Measurements from ENCODE around the gene TRIP4.
"Not testable (repeated sequence)": the region's sequence is repeated elsewhere in the genome, so short reads cannot be mapped to it uniquely, and the experiment has no call there.

Gene TRIP4

DNA sequence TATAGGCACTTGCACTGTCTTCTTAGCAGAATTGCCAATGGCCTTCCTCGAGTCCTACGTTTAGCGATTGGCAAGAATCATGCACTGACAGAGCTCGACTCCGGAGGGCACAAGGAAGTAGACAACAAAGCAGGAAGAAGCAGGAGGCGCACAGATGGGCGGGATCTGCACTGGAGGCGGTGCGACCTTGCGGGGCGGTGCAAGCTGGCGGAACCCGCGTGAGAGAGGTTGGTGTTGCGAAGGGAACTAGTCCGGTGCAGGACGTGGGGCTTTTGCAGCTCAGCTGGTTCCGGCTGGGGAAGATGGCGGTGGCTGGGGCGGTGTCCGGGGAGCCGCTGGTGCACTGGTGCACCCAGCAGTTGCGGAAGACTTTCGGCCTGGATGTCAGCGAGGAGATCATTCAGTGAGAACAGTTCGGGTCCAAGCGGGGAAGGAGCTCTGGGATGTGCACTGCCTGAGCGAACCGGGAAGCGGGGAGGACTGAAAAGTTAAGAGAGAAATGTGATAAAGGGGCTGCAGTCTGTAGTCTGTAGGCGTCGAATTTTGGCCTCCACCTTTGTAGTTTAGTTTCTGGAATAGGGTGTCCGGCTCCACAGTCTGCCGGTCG lies at the start of gene TRIP4:
Gene TRIP4, plus strand, starts transcription at position 275 of the 607 bp plus-strand sequence. Its CDS starts 28 bp downstream, at position 303.
- DNase-seq = peak; percentile 97 to 98

DNA sequence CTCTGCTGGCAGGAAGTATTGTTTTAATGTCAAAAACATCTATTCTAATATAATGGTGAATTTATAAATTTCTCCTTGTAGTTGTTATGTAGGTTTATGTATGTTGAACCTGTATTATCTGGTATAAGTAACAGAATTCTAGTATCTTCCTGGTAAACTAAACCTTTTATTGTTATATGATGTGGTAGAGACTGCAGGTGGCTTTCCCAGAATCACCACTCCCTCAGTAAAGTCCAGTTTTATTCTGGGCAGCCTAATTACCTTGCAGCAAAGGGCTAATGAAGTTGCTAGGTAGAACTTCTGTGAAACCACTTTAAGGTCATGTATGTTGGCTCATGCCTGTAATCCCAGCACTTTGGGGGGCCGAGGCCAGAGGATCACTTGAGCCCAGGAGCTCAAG lies 47.3 kb upstream of the TRIP4 start:
- no peak for DNase-seq

DNA sequence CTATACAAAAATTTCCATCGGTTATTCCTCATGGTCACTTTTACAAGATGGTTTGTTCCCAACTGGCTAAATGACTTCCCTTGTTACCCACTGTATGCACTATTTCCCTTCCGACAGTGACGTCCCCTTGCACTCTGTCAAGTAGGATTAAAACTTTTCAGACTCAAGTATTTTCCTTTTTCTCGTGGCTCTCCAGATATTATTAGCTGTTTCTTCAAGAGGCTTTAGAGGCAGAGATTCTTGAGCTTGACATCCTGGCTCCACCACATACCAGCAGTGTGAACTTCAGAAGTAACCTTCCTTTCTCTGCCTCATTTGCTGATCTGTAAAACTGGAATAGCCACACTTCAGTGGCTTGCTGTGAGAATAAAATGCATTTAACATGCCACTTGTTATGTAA lies 45.7 kb upstream of the TRIP4 start:
- no peak for DNase-seq

GRCh38 chr15:64343222-64343621 lies 44.4 kb upstream of the TRIP4 start:
- DNase-seq = no peak

GRCh38 chr15:64343841-64344240 lies 43.8 kb upstream of the TRIP4 start:
- no peak for DNase-seq

- no peak for DNase-seq
Measured at GRCh38 chr15:64344651-64345294, 42.9 kb upstream of the TRIP4 start.

DNA sequence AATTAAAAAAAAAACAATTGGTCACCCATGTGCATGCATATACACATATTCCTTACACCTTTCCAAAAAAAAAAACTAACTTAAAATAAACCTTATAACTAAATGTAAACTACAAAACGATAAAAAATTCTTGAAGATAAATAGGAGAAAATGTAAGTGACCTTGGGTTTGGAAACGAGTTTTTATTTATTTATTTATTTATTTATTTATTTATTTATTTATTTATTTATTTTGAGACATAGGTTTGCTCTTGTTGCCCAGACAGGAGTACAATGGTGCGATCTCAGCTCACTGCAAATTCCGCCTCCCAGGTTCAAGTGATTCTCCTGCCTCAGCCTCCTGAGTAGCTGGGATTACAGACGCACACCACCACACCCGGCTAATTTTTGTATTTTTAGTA lies 41.4 kb upstream of the TRIP4 start:
- DNase-seq = not testable (repeated sequence)

GRCh38 chr15:64348455-64348854 lies 39.2 kb upstream of the TRIP4 start:
- DNase-seq = no peak

DNA sequence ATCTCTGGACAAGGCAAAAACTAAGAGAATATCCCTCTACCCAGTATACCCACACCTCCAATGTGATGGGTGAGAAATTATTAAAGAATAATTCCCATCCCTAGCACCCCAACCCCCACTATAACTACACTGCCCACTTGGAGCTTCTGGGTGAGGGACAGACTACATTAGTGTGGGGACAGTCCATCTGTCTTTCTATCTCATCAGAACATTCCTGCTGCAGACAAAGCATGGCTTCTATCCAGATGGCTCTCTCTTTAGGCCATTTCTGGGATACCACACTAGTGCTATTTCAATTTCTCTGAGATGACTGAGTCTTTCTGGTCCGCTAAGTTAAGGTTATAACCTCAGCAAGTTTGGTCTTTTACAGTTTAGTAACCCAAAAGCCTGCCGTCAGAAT lies 38.3 kb upstream of the TRIP4 start:
- DNase-seq = no peak

DNA sequence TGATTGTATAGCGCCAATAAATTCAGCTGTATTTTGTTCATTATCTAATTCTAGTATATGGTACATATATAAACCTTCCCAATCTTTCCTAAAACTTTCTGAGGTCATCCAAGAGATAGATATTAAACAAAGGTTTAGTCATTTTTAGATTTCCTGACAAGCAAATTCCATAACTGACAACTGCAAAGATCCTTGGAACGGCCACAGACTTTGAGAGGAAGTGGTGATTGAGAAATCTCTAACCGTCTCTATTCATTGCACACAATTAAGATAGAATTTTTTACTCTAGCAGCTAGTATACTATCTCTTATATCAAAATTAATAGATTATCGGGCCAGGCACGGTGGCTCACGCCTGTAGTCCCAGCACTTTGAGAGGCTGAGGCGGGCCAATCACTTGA lies 36.4 kb upstream of the TRIP4 start:
- DNase-seq = no peak

DNA sequence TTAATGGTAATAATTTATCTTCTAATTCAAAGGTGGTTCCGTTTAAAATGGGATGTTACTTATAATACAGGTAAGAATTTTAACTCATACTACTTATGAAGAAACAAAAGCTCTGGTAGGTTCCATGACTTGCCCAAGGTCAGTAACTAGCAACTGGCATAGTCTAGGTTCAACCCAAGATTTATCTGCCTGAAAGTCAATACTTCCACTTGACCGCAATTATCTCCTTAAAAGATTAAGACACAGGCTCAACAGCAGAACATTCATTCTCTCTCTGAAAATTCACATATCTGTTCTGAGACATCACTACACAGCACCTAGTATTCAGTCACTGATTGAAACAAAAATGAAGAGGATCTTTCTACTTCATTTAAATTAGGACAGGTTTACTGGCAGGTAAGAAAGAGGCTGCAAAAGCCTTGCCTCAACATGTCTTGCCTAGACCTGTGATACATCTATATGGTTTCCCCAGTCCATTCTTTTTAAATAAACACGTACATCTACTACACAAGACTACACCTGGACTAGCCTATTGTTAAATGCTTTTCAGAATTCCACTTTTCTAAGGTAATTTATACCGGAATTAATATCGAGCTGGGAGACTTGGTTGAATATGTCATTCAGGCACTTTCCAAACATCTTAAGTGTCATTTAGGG lies 32.8 kb upstream of the TRIP4 start:
- no peak for DNase-seq

DNA sequence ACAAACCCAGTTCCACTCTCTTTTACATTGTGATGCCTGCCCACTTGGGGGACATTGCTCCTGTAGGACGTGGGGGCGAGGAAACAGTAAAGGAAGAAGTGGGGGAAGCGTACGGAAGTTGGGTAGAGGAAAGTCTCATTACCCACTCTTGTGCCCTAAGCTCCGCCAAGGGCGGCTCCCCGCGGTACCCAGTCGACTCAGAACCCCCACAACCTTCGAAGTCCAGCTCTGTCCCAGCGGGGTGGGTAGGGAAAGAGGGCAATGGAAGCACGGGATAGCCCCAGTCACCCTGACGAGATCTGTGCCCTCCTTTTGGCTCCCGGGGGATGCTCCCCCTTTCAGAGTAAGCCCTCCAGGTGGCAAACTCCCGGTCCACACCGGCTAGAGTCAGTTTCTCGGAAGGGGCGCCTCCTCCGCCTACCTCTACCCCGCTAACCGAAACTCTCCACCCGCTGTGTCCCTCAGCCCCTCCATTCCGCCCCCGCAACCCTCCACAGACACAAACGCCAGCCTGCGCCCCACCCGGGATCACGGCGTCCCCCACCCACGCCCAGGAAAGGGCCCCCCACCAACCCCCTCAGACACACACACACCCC lies 32.2 kb upstream of the TRIP4 start:
- peak; percentile 16 to 25 for DNase-seq

DNA sequence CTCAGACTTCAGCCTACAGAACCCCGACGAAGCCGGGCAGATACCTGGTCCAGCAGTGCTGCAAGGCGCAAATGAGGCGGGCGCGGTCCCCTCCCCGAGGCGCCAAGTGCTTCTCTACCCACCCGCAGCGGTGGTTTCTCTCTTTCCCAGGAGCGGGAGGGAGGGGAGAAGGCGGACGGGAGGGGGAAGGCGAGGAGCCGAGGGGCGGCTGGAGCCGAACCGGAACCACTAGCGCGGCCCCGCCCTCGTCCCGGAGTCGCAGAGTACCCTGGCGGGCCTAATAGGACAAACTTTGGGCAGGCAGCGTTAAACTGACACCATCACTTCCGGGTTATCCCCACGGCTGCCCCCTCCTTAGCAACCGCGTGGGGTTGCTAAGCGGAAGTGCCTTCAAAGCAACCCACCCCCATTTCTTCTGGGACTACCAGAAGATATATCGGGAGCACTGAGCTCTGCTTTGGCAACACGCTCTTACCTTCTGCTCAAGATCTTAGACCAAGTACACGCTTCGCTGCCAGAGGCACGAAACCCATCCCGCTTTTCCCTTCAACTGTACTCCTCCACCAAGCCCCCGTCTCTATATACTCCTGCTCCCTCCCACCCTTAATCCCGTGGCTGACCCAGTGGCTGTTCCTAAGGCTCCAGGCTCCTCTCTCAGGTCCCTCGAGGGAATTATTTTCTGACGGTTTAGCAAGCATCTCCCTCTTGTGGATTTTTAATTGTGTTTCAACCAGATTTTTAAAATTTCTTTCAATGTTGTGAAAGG lies 31.5 kb upstream of the TRIP4 start, which contains the start of gene CSNK1G1:
Gene CSNK1G1, minus strand, starts transcription at position 230 of the 766 bp plus-strand sequence. CDS start 55,674 bp downstream, outside the sequence.
- DNase-seq = peak; percentile 98

DNA sequence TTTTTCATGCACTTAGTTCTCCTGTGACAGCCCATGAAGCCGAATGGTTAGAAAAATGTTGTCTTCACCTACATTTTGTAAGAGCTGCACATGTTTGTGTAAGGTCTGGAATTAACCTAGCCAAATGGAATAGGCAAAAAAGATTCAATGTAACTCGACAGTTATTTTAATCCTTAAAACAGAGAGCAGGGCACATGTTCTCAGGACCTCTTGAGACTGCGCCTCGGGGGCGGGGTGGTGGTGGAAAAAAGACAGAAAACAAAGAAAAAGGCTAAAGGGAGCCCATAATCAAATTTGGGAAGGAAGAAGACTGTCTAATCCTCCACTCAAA lies 31.0 kb upstream of the TRIP4 start:
- DNase-seq = no peak

- DNase-seq = no peak
Measured at GRCh38 chr15:64361259-64361658, 26.4 kb upstream of the TRIP4 start.

GRCh38 chr15:64369078-64369607 lies 18.5 kb upstream of the TRIP4 start:
- DNase-seq = no peak

DNA sequence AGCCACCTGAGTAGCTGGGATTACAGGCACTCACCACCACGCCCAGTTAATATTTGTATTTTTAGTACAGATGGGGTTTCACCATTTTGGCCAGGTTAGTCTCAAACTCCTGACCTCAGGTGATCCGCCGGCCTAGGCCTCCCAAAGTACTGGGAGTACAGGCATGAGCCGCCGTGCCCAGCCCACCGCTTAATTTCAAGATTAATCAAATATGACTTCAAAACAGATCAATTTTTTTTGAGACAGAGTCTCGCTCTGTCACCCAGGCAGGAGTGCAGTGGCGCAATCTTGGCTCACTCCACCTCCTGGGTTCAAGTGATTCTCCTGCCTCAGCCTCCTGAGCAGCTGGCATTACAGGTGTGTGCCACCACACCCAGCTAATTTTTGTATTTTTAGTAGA lies 16.3 kb upstream of the TRIP4 start:
- DNase-seq = not testable (repeated sequence)

DNA sequence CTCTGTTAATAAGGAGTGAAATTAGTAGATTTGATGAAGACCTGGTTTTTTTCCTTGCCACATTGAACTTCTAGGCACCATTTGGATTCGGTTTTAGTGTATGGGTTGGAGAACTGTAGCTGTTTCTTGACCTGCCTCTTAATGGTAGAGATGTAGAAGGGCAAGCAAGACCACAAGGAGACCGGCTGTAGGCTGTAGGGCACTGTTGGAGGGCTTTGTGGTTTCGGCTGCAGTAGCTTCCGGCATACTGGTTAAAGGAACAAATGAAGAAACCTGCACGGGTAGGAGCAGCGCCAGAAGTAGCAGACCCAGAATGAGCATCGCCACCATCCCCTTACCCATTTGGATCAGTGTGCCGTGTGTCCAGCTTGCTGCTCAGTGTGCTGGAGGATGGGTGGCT lies 14.3 kb upstream of the TRIP4 start:
- no peak for DNase-seq

DNA sequence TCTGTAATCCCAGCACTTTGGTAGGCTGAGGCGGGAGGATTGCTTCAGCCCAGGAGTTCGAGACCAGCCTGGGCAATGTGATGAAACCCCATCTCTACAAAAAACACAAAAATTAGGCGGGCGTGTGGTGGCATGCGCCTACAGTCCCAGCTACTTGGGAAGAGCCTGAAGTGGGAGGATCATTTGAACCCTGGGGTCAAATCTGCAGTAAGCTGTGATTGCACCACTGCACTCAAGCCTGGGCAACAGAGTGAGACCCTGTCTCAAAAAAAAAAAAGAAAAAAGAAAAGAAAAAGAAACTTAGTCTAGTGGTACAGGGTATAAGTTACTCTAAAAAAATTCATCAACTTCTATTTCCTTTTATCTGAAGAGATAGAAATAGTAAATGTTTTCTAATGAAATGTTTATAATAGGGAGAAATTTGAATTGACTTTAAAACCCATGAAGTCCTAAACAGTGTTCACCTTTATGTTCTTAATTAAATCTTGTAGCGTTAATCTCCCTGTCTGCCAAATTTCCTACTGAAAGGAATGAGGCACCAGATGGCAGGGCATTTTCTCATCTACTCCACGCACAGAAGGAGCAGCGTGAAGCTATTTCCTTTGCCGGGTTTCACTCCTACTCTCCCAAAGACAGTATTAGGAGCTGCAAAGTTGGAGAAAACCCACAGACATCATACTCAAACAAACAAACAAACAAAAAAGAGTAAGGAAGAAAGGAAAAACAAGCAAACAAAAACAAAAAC lies 8.2 kb upstream of the TRIP4 start:
- no peak for DNase-seq

DNA sequence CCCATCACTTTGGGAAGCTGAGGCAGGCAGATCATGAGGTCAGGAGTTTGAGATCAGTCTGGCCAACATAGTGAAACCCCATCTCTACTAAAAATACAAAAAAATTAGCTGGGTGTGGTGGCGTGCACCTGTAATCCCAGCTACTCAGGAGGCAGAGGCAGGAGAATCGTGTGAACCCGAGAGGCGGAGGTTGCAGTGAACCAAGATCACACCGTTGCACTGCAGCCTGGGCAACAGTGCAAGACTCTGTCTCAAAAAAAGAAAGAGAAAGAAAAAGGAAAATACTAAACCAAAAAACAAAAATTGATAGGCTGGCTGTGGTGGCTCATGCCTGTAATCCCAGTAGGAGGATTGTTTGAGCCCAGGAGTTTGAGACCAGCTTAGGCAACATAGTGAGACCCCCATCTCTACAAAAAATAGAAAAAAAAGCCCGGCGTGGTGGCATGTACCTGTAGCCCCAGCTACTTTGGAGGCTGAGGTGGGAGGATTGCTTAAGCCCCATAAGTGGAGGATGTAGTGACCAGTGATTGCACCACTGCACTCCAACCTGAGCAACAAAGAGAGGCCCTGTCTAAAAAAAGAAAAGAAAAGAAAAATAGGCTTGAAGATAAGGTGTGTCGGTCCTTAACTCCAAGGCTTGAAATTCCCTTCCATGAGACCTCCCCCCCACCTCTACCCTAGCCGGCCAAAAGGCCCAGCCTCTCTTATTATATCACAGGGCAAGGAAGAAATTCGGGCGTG lies 7.3 kb upstream of the TRIP4 start:
- DNase-seq = not testable (repeated sequence)

GRCh38 chr15:64381000-64381751 lies 6.5 kb upstream of the TRIP4 start, which contains the start of gene PCLAF:
TSS of gene PCLAF (minus strand) at chr15:64381441. CDS start at chr15:64381371, 70 bp downstream.
- DNase-seq = peak; percentile 99
